Colonic mucosa (tissue), 4 donors: Measurements from ENCODE around the gene PLIN3. TPM values are rescaled to one million over a fixed set of nuclear protein-coding genes. Genes with fewer than 3 reads are reported as not detected.

Source experiments
- DNase-seq: peaks from one replicate; pipeline ENCODE4 v3.0.0-alpha.2; 2020
- H3K27ac ChIP-seq: fragments of 200-600 bp; one replicate; pipeline ENCODE4 v1.8.0; 2021
- H3K27me3 ChIP-seq: fragments of 200-600 bp; one replicate; pipeline ENCODE4 v1.8.0; 2021
- H3K36me3 ChIP-seq: fragments of 200-600 bp; one replicate; pipeline ENCODE4 v1.8.0; 2021
- H3K4me1 ChIP-seq: fragments of 200-600 bp; one replicate; pipeline ENCODE4 v1.8.0; 2021; ENCODE audit warnings: mild to moderate bottlenecking
- H3K4me3 ChIP-seq: fragments of 200-600 bp; one replicate; pipeline ENCODE4 v1.8.0; 2021
- H3K9ac ChIP-seq, 2 donors: one replicate each; pipeline ENCODE4 v1.7.0; 2013; ENCODE audit warnings: control low read depth in 2 of 2, low read depth in 2 of 2, low read length in 2 of 2
- H3K9me3 ChIP-seq: fragments of 200-600 bp; one replicate; pipeline ENCODE4 v1.8.0; 2021
- CTCF ChIP-seq: fragments of 200-600 bp; IDR thresholded peaks from one replicate; pipeline ENCODE4 v1.8.0; 2022; ENCODE audit warnings: antibody characterized with exemption, mild to moderate bottlenecking
- intact Hi-C: fragments of 100-400 bp; cut with DNase I; formaldehyde crosslinking; loops from one replicate; pipeline ENCODE4 v1.14.1; 2022
- total RNA-seq, 2 donors: library from RNA; stranded (reverse); fragmentation: NEBNext Ultra II Directional in 1 of 2; extraction: Animal tissue kit (Norgen Biotek cat#: 25700) in 1 of 2; gene quantifications; one replicate each; pipeline ENCODE4 v1.2.1, GENCODE V29; 2021
- donor health status: healthy.
- donor health status: DM: no; HTN: no; CAD: no.
- donor health status: DM: no; HTN: no; CAD: no.

PLIN3 gene
- total RNA-seq, 2 donors from 2014 or later: 110 TPM

DNA sequence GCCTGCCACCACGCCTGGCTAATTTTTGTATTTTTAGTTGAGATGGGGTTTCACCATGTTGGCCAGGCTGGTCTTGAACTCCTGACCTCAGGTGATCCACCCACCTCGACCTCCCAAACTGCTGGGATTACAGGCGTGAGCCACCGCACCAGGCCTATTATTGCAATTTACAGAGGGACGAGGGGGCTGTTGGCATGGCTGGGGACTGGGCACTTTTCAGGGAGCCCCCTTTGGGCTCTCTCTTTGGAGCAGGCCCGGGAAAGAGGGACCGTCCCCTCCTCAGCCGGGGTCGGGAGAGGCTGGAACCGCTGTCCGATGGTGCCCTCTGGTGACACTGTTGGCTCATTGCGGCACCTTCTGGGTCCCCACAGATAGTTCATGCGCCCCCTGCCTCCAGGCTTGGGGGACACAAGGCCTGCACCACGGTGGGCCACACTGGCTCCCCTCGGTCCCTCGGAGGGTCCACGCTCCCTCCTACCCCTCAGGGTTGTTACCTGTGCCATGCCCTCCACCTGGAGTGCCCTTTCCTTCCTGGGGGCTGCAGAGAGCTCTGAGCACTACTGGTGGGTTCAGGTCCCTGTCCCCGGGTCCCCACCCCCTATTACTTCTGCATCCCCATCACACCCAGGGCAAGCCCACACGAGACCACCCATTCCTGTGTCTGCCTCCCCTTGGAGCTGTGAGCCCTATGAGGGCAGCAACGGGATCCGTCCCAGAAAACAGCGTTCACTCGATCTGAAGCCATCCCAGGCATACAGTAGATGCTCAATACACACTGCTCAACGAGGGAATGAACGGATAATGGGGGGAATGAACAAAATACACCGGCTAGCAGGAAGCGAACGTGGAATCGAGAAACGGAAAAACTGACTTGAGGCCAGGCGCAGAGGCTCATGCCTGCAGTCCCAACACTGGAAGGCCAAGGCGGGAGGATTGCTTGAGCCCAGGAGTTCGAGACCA, 63.5 kb downstream of the PLIN3 start:
- no peak overlapping the region for H3K27ac ChIP-seq
- peak; percentile 55 for DNase-seq
- intact Hi-C loops: no loop called here
- no peaks in the 10 kb centered on the region for H3K4me1 ChIP-seq
- TF ChIP-seq CTCF: peak; percentile 71
- H3K36me3 ChIP-seq: no peaks in the 10 kb centered on the region
- H3K9me3 ChIP-seq: no peaks in the 10 kb centered on the region
- H3K9ac ChIP-seq: no peak overlapping the region
- H3K27me3 ChIP-seq: no peaks in the 10 kb centered on the region
- no peak overlapping the region for H3K4me3 ChIP-seq

GRCh38 chr19:4802711-4803110, 64.8 kb downstream of the PLIN3 start:
- no peaks in the 10 kb centered on the region for H3K9me3 ChIP-seq
- no peak overlapping the region for H3K9ac ChIP-seq
- no peaks in the 10 kb centered on the region for H3K27me3 ChIP-seq
- no peak overlapping the region for H3K27ac ChIP-seq
- no peak overlapping the region for H3K4me3 ChIP-seq
- no peak for DNase-seq
- H3K36me3 ChIP-seq: no peaks in the 10 kb centered on the region
- H3K4me1 ChIP-seq: no peaks in the 10 kb centered on the region
- intact Hi-C loops: no loop called here
- TF ChIP-seq CTCF: no peak

DNA sequence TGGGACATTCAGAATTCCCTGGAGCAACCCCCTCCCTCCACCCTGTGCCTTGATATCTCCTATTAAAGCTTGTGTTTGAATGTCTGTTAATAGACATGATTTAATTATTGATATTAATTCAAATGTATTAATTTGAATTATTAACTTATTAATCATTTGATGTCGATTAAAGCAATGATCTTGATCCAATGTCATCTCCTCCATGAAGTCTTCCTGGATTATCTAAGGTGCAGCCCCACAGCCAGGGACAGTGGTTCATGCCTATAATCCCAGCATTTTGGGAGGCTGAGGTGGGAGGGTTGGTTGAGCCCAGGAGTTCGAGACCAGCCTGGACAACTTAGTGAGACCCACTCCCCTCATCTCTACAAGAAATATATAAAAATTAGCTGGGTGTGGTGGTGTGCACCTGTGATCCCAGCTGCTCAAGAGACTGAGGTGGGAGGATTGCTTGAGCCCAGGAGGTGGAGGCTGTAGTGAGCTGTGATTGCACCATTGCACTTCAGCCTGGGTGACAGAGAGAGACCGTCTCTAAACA, 66.3 kb downstream of the PLIN3 start:
- H3K4me1 ChIP-seq: no peaks in the 10 kb centered on the region
- no peak overlapping the region for H3K27ac ChIP-seq
- H3K27me3 ChIP-seq: no peaks in the 10 kb centered on the region
- no peak overlapping the region for H3K9ac ChIP-seq
- intact Hi-C loops: no loop called here
- no peak overlapping the region for H3K4me3 ChIP-seq
- no peaks in the 10 kb centered on the region for H3K36me3 ChIP-seq
- no peak for DNase-seq
- H3K9me3 ChIP-seq: no peaks in the 10 kb centered on the region
- TF ChIP-seq CTCF: no peak

DNA sequence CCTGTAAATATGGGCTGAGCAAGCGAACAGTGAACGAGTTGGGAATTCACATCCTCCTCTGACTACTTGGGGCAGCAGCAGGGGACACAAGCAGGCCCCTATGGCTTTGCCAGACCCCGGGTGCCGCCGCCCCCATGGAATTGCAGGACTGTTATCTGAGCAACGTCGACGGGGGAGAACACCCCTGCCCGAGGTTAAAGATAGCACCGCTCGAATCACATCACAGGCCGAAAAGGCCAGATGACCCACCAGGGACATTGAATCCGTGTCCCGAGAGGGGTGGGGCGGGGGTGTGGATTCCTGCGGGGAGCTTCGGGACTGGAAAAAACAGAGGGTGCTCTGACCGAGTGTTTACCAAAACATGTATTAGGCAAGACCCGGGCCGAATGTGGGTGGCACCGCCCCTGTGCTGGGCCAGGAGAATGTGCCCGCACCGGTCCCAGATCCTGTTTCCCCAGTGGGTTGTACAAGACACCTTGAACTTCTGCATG, 66.8 kb downstream of the PLIN3 start:
- Histone ChIP-seq H3K27me3 (no peaks in the 10 kb centered on the region), H3K4me1 (no peaks in the 10 kb centered on the region), H3K4me3 (no peak overlapping the region), H3K9ac (no peak overlapping the region), H3K36me3 (no peaks in the 10 kb centered on the region), H3K9me3 (no peaks in the 10 kb centered on the region), H3K27ac (no peak overlapping the region)
- no peak for TF ChIP-seq CTCF
- intact Hi-C loops: no loop called here
- DNase-seq: no peak

GRCh38 chr19:4795400-4795799, 72.1 kb downstream of the PLIN3 start:
- intact Hi-C loops: no loop called here
- Histone ChIP-seq H3K9me3 (no peaks in the 10 kb centered on the region), H3K27me3 (no peaks in the 10 kb centered on the region), H3K4me1 (peaks cover 10% of the 10 kb centered on the region), H3K9ac (no peak overlapping the region), H3K4me3 (no peak overlapping the region), H3K27ac (no peak overlapping the region), H3K36me3 (no peaks in the 10 kb centered on the region)
- TF ChIP-seq CTCF: no peak
- no peak for DNase-seq
